Pulmonary artery endothelial cell (primary cell): Measurements from ENCODE around the gene FUT3. TPM values are rescaled to one million over a fixed set of nuclear protein-coding genes. Genes with fewer than 3 reads are reported as not detected.

Experiments
- DNase-seq: peaks from one replicate; pipeline ENCODE4 v3.0.0-alpha.2; 2011; ENCODE audit warnings: low read depth, low spot score
- total RNA-seq: library from RNA; depleted of rRNA; stranded (reverse); fragments of >200 nt; gene quantifications from 2 replicates; pipeline ENCODE4 v1.2.3, GENCODE V29; 2014

The FUT3 gene
- total RNA-seq, 1 donor from 2014 or later = not detected

GRCh38 chr19:5825178-5825577 lies 26.1 kb downstream of the FUT3 start:
- no peak for DNase-seq

- no peak for DNase-seq
Measured at GRCh38 chr19:5824751-5825150, 26.5 kb downstream of the FUT3 start.

GRCh38 chr19:5823579-5824281 lies 27.5 kb downstream of the FUT3 start:
- no peak for DNase-seq

GRCh38 chr19:5822181-5822844 lies 28.9 kb downstream of the FUT3 start:
- DNase-seq = no peak

- no peak for DNase-seq
Measured at GRCh38 chr19:5821521-5822180, 29.6 kb downstream of the FUT3 start.

GRCh38 chr19:5820785-5821184 lies 30.5 kb downstream of the FUT3 start:
- DNase-seq = no peak

GRCh38 chr19:5818594-5818993 lies 32.7 kb downstream of the FUT3 start:
- no peak for DNase-seq

GRCh38 chr19:5817218-5817617 lies 34.0 kb downstream of the FUT3 start:
- no peak for DNase-seq

- DNase-seq = no peak
Measured at GRCh38 chr19:5814852-5815246, 36.4 kb downstream of the FUT3 start.

- DNase-seq = no peak
Measured at GRCh38 chr19:5814123-5814851, 37.0 kb downstream of the FUT3 start.

- no peak for DNase-seq
Measured at GRCh38 chr19:5811117-5811516, 40.1 kb downstream of the FUT3 start.

- DNase-seq = no peak
Measured at GRCh38 chr19:5809469-5809868, 41.8 kb downstream of the FUT3 start.

GRCh38 chr19:5809053-5809452 lies 42.2 kb downstream of the FUT3 start:
- DNase-seq = no peak

- DNase-seq = no peak
Measured at GRCh38 chr19:5808120-5808816, 43.0 kb downstream of the FUT3 start.

GRCh38 chr19:5806905-5807304 lies 44.3 kb downstream of the FUT3 start:
- no peak for DNase-seq

- DNase-seq = no peak
Measured at GRCh38 chr19:5806133-5806489, 45.1 kb downstream of the FUT3 start.

GRCh38 chr19:5805462-5806132 lies 45.7 kb downstream of the FUT3 start:
- DNase-seq = no peak

GRCh38 chr19:5804516-5805461 lies 46.5 kb downstream of the FUT3 start, which contains the start of gene NRTN:
NRTN (plus strand) TSS chr19:5805067; CDS start chr19:5824166, 19,099 bp downstream.
- no peak for DNase-seq

GRCh38 chr19:5803752-5804515 lies 47.3 kb downstream of the FUT3 start:
- DNase-seq = peak; percentile 46
